SIG-M5 treated with dmso at 0.1 percent for 504 hours (cell line): ENCODE data around the gene ITGA11.

Experiments used
- DNase-seq: peaks from one replicate; lab custom pipeline; 2025; ENCODE audit not compliant: unreplicated experiment; lab: John Stamatoyannopoulos, UW

ITGA11 gene

DNA sequence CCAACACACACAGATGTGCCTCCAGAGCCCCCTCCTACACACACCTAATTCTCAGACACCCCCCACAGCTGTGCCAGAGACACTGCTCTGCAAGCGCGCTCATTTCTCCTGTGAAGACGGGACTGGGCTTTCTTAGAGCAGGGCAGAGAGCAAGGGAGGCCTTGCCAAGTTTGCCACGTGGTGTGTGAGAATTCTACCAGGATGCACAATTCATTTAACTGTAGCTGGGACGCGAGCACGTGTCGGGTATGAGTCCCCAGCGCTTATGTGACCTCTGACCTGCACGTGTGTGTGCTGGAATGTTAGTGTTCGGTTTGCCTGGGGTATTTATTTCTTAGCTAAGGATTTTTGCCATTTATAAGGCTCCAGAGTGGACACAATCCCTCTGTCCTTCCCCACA, 117.4 kb downstream of the ITGA11 start:
- no peak for DNase-seq

DNA sequence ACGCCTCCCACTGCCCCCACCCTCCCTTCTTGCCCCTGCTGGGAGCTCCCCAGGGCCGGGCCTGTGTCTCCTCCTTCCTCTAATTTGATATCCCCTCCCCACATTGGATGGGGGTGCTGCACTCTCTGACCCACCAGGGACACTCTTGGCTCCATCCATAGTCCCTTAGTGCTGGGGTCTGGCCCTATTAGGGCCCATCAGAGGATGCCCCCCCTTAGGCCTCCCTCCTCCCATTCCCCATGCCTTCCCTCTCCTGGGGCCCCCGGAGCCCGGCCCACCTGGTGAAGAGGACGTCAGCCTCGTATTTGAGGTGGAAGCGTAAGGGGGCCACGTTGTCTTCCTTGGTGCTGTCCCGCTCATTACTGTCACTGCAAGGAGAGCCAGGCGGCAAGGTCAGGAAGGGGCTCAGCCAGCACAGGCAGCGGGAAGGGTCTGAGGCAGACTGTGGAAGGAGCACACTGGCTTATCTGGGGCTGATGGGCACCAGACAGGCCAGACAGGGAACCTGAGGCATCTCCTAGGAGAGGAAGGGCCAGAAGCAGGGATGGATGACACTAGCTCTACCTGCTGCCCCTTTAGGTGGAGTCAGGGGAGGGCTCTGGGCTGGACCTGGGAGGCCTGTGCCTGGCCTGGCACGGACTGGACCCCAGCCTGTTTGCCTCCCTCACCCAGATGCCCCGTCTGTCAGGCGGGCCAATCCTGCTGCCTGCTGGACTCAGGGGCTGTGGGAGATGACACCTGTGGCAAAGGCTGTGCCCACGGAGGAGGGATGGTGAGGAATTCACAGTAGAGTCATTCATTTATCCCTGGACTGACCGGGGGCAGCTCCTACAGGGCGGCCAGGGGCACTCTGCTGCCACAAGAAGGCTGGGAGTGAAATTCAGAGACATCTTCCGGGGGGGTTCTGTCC, 118.2 kb downstream of the ITGA11 start:
- no peak for DNase-seq

DNA sequence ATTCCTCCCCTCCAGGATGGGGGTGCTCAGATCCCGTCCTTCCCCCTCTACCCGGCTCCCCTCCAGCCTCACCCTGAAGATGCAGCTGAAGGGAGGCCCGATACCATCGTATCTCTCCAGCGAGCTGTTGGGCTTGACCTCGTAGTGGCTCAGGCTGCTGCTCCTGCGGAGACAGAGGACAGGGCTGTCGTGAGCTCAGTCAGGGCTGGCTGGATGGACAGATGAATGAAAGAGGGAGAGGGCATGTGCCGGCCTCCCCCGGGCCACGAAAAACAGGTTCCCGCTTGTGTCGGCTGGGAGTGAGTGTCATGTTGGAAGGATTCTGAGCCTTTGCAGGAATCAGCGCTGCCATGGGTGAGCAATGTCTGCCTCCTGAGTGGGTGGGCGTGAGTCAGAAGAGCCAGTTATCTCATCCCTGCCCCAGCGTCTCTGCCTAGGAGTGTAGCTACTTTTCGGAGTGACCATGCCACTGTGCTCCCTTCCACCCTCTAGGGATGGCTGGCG, 119.2 kb downstream of the ITGA11 start:
- DNase-seq = no peak

- DNase-seq = no peak
Observed at GRCh38 chr15:68311859-68312557, 120.0 kb downstream of the ITGA11 start.

GRCh38 chr15:68311464-68311835, 120.5 kb downstream of the ITGA11 start:
- DNase-seq = no peak

- DNase-seq = no peak
Observed at GRCh38 chr15:68310804-68311463, 121.0 kb downstream of the ITGA11 start.

DNA sequence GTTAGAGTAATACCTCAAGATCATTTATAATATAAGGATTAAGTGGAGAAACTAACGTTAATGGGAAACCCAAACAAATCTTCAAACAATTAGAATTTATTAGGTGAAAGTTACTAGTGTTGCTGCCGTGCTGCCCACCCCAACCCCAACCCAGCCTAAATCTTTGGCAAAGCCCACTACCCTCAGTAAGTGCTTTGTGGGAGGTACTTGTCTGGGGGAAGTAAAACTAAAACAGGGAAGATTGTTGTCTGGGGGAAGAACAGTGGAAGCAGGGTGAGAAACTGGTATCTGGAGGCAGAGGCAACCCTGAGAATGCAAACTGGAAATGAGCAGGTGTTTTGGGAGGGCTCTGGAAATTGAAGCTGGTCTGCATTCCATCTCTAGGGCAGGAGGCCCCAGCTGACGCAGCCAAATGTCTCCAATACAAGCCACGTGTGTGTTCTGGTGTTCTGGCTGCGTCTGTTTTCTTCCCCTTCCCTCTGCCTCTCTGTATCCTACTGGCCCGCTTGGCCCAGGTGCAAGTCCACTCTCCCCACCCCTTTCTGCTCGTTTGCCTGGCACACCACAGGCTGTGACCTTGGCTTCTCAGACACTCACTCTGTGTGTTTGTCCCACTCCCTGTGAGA, 121.7 kb downstream of the ITGA11 start:
- no peak for DNase-seq

DNA sequence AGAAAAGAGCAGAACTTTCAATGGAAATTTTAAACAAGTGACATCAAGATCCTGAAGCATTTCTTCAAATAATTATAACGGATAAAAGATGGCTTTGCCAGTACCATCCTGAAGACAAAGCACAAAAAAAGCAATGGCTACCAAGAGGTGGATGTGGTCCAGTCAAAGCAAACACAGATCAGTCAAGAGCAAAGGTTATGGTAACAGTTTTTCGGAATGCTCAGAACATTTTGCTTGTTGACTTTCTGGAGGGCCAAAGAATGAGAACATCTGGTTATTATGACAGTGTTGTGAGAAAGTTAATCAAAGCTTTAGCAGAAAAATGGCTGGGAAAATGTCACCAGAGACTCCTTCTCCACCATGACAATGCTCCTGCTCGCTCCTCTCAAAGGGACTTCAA, 122.9 kb downstream of the ITGA11 start:
- no peak for DNase-seq

- DNase-seq = no peak
Observed at GRCh38 chr15:68307131-68307928, 124.6 kb downstream of the ITGA11 start.

DNA sequence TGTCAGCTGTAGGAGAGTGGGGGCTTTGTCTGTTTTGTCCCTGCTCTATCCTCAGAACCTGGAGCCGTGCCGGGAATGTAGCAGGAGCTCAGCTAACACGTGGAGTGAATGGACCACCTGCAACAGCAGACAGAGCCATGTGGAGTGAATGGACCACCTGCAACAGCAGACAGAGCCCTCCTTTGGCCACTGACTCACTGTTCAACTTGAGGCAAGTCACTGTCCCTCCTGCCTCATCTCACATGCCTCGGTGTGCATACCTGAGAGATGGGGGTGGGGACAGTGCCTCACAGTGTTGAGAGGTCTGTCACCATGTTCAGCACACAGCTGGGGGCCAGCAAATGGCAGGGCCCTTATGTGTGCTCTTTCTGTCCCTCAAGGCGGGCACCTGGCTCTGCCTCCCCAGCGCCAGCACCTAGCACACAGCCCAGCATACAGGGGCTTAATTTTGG, 126.5 kb downstream of the ITGA11 start:
- DNase-seq = no peak

DNA sequence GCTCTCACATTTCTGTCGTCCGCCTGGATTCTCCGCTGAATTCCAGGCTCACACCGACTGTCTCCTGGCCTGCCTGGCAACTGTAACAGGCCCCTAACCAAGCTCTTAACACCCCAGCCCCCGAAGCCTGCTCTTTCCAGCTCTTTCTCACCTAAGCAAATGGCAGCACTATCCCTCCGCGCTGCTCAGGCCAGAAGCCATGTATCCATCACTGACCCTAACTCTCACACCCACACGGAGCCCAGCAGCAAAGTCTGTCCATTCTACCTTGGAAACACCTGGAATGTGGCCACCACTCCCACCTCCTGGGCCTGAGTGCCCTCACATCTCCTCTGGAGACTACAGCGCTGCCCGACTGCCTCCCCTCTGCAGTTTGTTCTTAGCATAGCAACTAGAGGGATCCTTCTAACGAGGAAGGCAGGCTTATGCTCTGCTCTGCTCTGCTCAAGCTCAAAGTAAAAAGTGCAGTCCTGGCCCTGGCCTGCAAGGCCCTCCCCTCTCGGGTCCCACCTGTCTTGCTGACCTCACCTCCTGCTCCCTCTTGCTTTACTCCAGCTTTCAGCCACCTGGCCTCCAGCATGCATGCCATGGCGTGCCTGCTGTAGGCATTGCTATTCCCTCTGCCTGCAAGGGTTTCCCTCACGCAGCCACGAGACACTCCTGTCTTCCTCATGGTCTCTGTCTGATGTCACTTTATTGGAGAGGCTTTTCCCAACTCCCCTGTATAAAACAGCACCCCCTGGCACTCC, 127.2 kb downstream of the ITGA11 start:
- no peak for DNase-seq

DNA sequence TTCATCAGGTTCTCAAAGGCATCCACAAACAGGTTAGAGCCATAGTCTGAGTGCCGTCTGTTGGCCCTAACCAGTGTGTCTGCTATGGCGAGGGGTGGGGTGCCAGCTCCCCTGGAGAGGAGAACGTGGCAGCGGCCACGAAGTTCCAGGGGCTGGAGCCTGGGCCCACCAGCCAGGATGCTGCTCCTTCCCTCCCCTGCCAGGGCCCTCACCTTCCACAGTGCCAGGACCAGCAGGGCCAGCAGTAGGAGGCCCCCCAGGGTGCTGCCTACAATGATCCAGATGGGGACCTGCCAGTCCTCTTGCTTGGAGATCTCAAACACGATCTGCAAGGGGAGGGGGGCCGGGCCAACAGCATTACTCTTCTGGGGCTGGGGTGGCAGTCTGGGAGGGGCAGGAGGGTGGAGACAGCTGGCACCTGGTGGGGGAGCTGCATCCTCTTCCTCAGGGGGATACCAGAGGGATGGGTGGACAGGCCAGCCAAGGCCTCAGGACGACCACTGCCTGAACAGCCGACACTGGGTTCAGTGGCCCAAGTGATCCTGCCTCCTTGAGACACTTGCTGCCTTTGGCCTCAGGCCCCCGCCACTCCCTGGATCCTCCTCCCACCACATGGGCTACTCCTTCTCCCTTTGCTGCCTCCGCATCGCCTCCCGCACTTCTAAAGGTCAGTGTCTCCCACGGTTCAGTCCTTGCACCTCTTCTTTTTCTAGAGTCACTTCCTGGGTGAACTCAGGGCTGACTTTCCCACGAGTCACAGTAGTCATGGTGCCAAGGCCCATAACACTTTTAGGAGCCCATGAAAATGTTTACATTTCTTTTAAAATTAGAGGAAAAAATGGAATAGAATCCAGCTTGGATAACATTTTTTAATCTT, 128.2 kb downstream of the ITGA11 start:
- no peak for DNase-seq

GRCh38 chr15:68303134-68303533, 128.8 kb downstream of the ITGA11 start:
- no peak for DNase-seq

GRCh38 chr15:68302729-68303128, 129.2 kb downstream of the ITGA11 start:
- no peak for DNase-seq

DNA sequence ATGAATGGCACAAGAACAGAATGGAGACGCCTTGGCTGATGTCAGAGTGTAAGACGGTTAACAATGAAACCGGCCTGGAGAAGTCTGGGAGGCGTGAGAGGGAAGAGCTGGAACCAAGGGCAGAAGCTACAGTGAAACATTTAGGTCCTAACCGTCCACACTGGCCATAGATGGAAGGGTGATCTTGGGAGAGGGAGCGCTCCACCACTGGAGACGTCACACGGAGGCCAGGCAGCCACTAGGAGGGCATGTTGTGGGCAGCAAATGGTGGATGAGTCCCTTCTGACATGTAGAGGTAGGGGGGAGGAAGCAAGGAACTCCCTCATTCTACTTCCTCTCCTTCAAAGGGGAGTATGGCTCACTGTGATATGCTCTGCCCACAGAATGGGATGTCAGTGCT, 130.7 kb downstream of the ITGA11 start:
- no peak for DNase-seq

DNA sequence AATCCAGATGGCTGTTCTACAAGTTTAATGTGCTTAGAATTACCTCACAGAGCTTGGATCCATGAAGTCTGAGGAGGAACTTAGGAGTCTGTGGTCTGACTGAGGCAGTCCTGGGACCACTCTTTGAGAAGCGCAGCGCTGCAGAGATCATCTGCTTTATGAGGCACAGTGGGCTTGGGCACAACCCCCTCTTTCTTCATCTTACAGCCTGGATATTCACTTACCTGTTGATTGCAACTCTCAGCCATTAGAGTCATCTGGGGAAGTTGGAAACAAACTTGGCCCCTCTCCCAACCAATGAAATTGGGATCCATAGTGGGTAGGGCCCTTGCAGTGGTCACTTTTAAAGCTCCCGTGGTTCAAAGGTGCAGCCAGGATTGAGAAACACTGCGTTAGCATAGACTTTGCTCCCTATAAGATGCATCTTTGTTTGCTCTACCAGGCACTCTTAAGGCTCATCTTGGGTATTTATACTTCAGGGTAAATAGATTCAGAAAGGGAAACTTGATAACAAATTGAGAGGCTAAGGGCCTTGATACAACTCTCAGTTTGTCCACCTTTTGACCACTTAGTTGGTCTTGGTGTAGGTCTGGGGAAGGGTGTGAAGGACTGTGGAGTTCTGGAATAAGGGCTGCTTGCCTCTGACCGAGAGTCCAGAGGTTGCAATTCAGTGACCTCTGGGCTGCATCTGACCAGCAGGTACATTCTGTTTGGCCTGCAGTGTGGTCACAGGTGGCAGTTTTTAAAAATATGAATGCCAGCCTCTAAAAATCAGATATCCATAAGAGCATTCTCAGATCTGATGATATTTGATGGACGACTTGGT, 131.6 kb downstream of the ITGA11 start:
- no peak for DNase-seq

DNA sequence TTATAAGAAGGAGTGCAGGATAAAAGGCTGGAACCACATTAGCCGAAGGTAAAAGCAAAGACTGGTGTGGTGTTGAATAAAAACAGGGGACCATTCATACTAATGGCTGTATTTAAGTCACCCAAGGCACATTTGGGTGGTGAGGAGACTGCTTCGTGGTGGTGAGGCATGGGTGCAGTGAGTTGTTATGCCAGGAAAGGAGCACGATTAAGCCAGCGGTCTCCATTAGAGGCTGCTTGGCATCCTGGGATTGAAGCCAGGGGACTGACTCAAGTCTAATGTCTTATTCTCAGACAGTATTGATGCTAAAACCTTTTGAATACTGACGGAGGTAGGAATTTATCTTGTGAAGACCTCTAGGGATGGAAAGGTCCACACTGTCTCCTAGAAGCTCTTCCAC, 132.5 kb downstream of the ITGA11 start:
- no peak for DNase-seq

DNA sequence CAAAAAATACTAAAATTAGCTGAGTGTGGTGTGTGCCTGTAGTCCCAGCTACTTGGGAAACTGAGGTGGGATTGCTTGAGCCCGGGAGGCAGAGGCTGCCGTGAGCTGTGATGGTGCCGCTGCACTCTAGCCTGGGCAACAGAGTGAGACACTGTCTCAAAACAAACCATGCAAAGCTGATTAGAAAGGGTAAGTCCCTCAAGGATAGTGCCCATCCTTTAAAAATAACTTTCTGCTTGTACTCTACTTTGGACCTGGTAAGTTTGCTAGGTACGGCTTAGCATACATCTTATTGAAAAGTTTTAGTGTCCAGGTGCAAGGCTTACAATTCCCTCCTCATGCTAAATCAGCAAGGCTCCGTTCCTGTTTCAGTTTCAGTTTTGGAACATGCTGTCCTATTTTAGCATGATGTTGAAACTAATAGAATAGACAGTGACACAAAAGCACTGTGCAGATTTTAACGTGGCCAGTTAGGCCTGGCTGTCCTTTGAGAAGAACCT, 133.0 kb downstream of the ITGA11 start:
- peak; percentile 74 for DNase-seq
